ENCODE measurements around the gene LHX4. TPM values are rescaled to one million over a fixed set of nuclear protein-coding genes. Genes with fewer than 3 reads are reported as not detected.

Gene LHX4
- total and polyA plus RNA-seq, 9 of the 15 experiments (the other 6 are each of a cell fraction or from before 2014, with no cell fraction given), result 0.01 to 0.11 (median 0.07) TPM; not detected in 5

DNA sequence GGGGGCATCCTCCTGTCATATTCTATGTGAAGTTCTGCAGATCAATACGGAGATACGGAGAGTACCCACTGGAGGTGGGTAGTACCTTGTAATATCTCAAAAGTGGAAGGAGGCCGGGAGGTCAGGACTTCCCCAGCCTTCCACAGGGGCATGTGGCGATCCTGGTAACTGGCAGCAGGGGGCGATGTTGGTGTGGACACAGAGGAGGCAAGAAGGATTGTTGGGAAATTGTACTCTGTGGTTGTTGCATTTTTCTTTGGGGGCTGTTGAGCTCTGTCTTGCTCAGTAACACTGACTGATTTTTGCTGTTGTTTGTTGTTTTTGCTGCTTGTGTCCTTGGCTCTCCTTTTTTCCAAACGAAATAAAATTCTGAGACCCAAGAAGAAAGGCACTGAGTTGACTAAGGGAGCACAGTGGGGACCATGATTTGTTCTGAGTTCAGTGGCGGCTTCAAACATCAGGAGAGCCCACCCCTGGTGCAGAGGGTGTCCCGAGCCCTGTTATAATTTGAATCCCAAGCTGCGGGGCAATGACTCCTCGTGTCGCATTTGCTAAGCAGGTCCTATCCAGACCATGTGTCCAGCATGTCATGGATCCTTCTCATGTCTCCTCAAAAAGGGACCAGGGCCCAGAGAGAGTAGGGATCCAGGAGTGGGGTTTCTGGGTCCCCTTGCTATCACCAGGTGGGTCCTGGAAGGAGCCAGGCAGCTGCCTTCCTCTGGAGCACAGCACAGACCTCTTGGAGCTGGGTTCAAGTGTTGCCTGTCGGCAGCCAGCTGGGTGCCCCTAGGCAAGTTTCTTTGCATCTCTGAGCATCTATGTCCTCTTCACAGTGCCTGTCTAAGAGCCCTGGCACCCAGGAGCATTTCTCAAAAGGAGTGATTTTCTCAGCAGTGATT lies 22.8 kb downstream of the LHX4 start (continued):
- TF ChIP-seq, protein P1, sequence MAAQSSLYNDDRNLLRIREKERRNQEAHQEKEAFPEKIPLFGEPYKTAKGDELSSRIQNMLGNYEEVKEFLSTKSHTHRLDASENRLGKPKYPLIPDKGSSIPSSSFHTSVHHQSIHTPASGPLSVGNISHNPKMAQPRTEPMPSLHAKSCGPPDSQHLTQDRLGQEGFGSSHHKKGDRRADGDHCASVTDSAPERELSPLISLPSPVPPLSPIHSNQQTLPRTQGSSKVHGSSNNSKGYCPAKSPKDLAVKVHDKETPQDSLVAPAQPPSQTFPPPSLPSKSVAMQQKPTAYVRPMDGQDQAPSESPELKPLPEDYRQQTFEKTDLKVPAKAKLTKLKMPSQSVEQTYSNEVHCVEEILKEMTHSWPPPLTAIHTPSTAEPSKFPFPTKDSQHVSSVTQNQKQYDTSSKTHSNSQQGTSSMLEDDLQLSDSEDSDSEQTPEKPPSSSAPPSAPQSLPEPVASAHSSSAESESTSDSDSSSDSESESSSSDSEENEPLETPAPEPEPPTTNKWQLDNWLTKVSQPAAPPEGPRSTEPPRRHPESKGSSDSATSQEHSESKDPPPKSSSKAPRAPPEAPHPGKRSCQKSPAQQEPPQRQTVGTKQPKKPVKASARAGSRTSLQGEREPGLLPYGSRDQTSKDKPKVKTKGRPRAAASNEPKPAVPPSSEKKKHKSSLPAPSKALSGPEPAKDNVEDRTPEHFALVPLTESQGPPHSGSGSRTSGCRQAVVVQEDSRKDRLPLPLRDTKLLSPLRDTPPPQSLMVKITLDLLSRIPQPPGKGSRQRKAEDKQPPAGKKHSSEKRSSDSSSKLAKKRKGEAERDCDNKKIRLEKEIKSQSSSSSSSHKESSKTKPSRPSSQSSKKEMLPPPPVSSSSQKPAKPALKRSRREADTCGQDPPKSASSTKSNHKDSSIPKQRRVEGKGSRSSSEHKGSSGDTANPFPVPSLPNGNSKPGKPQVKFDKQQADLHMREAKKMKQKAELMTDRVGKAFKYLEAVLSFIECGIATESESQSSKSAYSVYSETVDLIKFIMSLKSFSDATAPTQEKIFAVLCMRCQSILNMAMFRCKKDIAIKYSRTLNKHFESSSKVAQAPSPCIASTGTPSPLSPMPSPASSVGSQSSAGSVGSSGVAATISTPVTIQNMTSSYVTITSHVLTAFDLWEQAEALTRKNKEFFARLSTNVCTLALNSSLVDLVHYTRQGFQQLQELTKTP (IDR thresholded peaks at IDR 0.05; ENCODE audit: low read depth in 1 of 2, partially characterized antibody in 2 of 2), result peak in 1 of 2 experiments; percentile 33
- TF ChIP-seq, protein P2, sequence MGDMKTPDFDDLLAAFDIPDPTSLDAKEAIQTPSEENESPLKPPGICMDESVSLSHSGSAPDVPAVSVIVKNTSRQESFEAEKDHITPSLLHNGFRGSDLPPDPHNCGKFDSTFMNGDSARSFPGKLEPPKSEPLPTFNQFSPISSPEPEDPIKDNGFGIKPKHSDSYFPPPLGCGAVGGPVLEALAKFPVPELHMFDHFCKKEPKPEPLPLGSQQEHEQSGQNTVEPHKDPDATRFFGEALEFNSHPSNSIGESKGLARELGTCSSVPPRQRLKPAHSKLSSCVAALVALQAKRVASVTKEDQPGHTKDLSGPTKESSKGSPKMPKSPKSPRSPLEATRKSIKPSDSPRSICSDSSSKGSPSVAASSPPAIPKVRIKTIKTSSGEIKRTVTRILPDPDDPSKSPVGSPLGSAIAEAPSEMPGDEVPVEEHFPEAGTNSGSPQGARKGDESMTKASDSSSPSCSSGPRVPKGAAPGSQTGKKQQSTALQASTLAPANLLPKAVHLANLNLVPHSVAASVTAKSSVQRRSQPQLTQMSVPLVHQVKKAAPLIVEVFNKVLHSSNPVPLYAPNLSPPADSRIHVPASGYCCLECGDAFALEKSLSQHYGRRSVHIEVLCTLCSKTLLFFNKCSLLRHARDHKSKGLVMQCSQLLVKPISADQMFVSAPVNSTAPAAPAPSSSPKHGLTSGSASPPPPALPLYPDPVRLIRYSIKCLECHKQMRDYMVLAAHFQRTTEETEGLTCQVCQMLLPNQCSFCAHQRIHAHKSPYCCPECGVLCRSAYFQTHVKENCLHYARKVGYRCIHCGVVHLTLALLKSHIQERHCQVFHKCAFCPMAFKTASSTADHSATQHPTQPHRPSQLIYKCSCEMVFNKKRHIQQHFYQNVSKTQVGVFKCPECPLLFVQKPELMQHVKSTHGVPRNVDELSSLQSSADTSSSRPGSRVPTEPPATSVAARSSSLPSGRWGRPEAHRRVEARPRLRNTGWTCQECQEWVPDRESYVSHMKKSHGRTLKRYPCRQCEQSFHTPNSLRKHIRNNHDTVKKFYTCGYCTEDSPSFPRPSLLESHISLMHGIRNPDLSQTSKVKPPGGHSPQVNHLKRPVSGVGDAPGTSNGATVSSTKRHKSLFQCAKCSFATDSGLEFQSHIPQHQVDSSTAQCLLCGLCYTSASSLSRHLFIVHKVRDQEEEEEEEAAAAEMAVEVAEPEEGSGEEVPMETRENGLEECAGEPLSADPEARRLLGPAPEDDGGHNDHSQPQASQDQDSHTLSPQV (IDR thresholded peaks at IDR 0.05), result no peak
- TF ChIP-seq, protein P3, sequence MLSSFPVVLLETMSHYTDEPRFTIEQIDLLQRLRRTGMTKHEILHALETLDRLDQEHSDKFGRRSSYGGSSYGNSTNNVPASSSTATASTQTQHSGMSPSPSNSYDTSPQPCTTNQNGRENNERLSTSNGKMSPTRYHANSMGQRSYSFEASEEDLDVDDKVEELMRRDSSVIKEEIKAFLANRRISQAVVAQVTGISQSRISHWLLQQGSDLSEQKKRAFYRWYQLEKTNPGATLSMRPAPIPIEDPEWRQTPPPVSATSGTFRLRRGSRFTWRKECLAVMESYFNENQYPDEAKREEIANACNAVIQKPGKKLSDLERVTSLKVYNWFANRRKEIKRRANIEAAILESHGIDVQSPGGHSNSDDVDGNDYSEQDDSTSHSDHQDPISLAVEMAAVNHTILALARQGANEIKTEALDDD (IDR thresholded peaks at IDR 0.05), result no peak
- TF ChIP-seq SMARCA5 (IDR thresholded peaks at IDR 0.05), result peak; percentile 77
- no peak for TF ChIP-seq NFATC3 (IDR thresholded peaks at IDR 0.05)
- TF ChIP-seq MXI1 (IDR thresholded peaks at IDR 0.05; ENCODE audit: low read depth, low read length), result no peak
- TF ChIP-seq MYC (IDR thresholded peaks at IDR 0.05; ENCODE audit: low read depth, low read length), result peak; percentile 53; the same call in 1 of the 2 replicates
- no peak for TF ChIP-seq MYC (CRISPR knock-in tag; IDR thresholded peaks at IDR 0.05; ENCODE audit: borderline replicate concordance, low read depth)
- 0 out of 4 replicates have a peak, but pooled peaks of 1 of the 2 experiments have one; percentile 27 for TF ChIP-seq HDAC1 (IDR thresholded peaks at IDR 0.05)
- TF ChIP-seq, protein P4, sequence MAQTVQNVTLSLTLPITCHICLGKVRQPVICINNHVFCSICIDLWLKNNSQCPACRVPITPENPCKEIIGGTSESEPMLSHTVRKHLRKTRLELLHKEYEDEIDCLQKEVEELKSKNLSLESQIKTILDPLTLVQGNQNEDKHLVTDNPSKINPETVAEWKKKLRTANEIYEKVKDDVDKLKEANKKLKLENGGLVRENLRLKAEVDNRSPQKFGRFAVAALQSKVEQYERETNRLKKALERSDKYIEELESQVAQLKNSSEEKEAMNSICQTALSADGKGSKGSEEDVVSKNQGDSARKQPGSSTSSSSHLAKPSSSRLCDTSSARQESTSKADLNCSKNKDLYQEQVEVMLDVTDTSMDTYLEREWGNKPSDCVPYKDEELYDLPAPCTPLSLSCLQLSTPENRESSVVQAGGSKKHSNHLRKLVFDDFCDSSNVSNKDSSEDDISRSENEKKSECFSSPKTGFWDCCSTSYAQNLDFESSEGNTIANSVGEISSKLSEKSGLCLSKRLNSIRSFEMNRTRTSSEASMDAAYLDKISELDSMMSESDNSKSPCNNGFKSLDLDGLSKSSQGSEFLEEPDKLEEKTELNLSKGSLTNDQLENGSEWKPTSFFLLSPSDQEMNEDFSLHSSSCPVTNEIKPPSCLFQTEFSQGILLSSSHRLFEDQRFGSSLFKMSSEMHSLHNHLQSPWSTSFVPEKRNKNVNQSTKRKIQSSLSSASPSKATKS (CRISPR knock-in tag; IDR thresholded peaks at IDR 0.05), result no peak
- TF ChIP-seq, protein P5, sequence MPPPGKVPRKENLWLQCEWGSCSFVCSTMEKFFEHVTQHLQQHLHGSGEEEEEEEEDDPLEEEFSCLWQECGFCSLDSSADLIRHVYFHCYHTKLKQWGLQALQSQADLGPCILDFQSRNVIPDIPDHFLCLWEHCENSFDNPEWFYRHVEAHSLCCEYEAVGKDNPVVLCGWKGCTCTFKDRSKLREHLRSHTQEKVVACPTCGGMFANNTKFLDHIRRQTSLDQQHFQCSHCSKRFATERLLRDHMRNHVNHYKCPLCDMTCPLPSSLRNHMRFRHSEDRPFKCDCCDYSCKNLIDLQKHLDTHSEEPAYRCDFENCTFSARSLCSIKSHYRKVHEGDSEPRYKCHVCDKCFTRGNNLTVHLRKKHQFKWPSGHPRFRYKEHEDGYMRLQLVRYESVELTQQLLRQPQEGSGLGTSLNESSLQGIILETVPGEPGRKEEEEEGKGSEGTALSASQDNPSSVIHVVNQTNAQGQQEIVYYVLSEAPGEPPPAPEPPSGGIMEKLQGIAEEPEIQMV (tag; conservative IDR thresholded peaks at IDR 0.05; ENCODE audit: low read depth), result no peak
- no peak for TF ChIP-seq ZNF133 (CRISPR knock-in tag; IDR thresholded peaks at IDR 0.05)
- 0 out of 2 replicates have a peak, but pooled peaks have one; percentile 11 for TF ChIP-seq NFIC (IDR thresholded peaks at IDR 0.05)

All from K562 (cell line).